DND-41 (cell line): ENCODE data around the gene ANXA4.

Experiments
- EZH2 ChIP-seq: IDR thresholded peaks from 3 replicates; pipeline ENCODE4 v1.6.1; 2012; ENCODE audit warnings: borderline replicate concordance, low read depth, mild to moderate bottlenecking, moderate library complexity, low read length, inconsistent platforms; ENCODE audit not compliant: severe bottlenecking
- TF ChIP-seq, protein P1 (sequence below): IDR thresholded peaks from 2 replicates; pipeline ENCODE4 v1.5.1; 2012; ENCODE audit warnings: borderline replicate concordance, low read length, moderate library complexity, mild to moderate bottlenecking; ENCODE audit not compliant: poor library complexity, severe bottlenecking; ENCODE audit errors: extremely low read depth

DNA sequence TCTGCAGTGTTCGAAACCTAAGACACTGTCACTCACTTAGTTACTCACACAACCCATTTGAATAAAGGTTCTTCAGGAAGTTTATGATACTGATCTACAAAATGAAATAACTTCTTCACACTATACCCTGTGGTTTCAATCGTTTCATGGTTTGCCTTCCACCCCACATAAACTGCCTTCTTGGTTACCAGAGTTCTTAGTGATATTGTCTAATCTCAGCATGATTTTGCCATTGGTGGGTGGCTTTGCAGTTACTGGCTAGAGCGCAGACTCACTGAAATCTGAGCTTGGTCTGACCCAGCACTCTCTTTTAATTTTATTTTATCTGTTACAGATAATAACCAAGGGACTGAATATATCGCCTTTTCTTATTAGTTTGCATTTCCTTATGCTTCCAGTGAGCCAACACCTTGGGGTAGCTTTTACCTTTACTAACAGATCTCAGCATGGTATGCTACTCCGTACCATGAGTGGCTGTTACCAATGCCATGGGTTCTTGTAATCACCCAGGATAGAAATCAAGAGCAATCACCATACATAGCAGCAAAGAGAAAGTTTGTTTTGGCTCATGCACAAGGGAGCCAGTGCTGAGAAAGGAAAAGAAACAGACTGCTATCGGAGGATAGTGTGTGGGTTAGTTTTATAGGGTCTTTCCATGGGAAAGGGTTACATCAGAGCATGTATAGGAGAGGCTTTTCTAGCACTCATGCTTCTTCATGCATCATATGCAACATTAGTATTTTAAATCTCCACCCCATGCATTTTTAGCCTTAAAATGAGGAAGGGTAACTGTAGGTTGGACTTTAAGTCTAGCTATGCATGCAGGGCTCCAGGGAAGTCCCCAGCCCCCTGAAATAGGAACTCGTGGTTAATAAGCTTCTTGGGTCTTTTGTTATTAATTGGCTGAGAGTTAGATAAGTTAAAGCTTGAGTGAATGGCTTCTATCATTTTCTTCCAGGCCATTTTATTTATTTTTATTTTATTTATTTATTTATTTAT, 33.3 kb downstream of the ANXA4 start:
- TF ChIP-seq, protein P1, sequence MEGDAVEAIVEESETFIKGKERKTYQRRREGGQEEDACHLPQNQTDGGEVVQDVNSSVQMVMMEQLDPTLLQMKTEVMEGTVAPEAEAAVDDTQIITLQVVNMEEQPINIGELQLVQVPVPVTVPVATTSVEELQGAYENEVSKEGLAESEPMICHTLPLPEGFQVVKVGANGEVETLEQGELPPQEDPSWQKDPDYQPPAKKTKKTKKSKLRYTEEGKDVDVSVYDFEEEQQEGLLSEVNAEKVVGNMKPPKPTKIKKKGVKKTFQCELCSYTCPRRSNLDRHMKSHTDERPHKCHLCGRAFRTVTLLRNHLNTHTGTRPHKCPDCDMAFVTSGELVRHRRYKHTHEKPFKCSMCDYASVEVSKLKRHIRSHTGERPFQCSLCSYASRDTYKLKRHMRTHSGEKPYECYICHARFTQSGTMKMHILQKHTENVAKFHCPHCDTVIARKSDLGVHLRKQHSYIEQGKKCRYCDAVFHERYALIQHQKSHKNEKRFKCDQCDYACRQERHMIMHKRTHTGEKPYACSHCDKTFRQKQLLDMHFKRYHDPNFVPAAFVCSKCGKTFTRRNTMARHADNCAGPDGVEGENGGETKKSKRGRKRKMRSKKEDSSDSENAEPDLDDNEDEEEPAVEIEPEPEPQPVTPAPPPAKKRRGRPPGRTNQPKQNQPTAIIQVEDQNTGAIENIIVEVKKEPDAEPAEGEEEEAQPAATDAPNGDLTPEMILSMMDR = no peak
- TF ChIP-seq EZH2 = no peak
